K562 (cell line): ENCODE results near the gene TLX2. TPM values are rescaled to one million over a fixed set of nuclear protein-coding genes. Genes with fewer than 3 reads are reported as not detected.

Experiments
- ESRRB ChIP-seq: fragments of 250-450 bp; sonication (Bioruptor Pico); IDR thresholded peaks from 2 replicates; pipeline ENCODE4 v1.5.0; 2020; ENCODE audit warnings: mild to moderate bottlenecking, moderate library complexity, borderline replicate concordance
- FOSL1 ChIP-seq: fragments of 200-800 bp; sonication (Bioruptor generic); conservative IDR thresholded peaks from 2 replicates; pipeline ENCODE4 v1.6.1; 2016; ENCODE audit warnings: missing genetic modification characterization, missing compliant biosample characterization
- FOXA1 ChIP-seq: fragments of 450-650 bp; IDR thresholded peaks from 2 replicates; pipeline ENCODE4 v1.6.1; 2016; ENCODE audit warnings: mild to moderate bottlenecking, borderline replicate concordance
- FOXJ2 ChIP-seq: fragments of 200-800 bp; sonication (Bioruptor generic); IDR thresholded peaks from 2 replicates; pipeline ENCODE4 v1.6.1; 2016; ENCODE audit warnings: missing genetic modification characterization, missing compliant biosample characterization
- GABPA ChIP-seq: fragments of 200-800 bp; sonication (Bioruptor generic); conservative IDR thresholded peaks from 2 replicates; pipeline ENCODE4 v1.6.1; 2016; ENCODE audit warnings: low read depth, missing genetic modification characterization, missing compliant biosample characterization
- MAFF ChIP-seq: IDR thresholded peaks from 2 replicates; pipeline ENCODE4 v1.6.1; 2012; ENCODE audit warnings: low read length, improper control_type of control experiment
- MITF ChIP-seq: IDR thresholded peaks from 2 replicates; pipeline ENCODE4 v1.6.1; 2014; ENCODE audit warnings: antibody characterized with exemption
- TAF1 ChIP-seq: IDR thresholded peaks from 2 replicates; pipeline ENCODE4 v1.6.1; 2011; ENCODE audit warnings: mild to moderate bottlenecking, low read length, moderate library complexity; ENCODE audit not compliant: insufficient read depth, control insufficient read depth, severe bottlenecking; ENCODE audit errors: extremely low read depth
- ZNF133 ChIP-seq: fragments of 250-450 bp; sonication (Bioruptor Pico); IDR thresholded peaks from 2 replicates; pipeline ENCODE4 v1.4.0; 2020; ENCODE audit warnings: mild to moderate bottlenecking
- polyA plus RNA-seq, 8 experiments: library from polyadenylated mRNA; depleted of rRNA in 4 of 8; stranded (reverse) in 5 of 8; unstranded in 3 of 8; fragments of >200 nt; fragmentation: Nextera tagmentation in 2 of 8; fragmentation: Illumina TruSeq in 1 of 8; extraction: Ambion mirVana in 2 of 8; extraction: Trizol in 1 of 8; gene quantifications; 2 replicates each; pipeline versions ENCODE4 v1.2.1 to v1.2.3, GENCODE V29; 2011 to 2014; ENCODE audit warnings: inconsistent platforms in 1 of 8, missing spikeins in 1 of 8
- total RNA-seq, 7 experiments: library from RNA; depleted of rRNA in 6 of 7; stranded (reverse); fragments of >200 nt in 6 of 7; fragmentation: Illumina TruSeq in 2 of 7; extraction: Trizol in 2 of 7; gene quantifications; 2 replicates each; pipeline versions ENCODE4 v1.2.1 to v1.2.3, GENCODE V29; 2011 to 2021; ENCODE audit warnings: low replicate concordance in 1 of 7
- TF ChIP-seq, protein P1 (sequence below): fragments of 450-650 bp; IDR thresholded peaks from 2 replicates; pipeline ENCODE4 v1.6.1; 2016; ENCODE audit warnings: mild to moderate bottlenecking, moderate library complexity
- TF ChIP-seq, protein P2 (sequence below): fragments of 250-450 bp; sonication (Bioruptor Pico); IDR thresholded peaks from 2 replicates; pipeline ENCODE4 v1.5.1; 2021; ENCODE audit warnings: mild to moderate bottlenecking

The TLX2 gene
- total and polyA plus RNA-seq, 9 of the 15 experiments (the other 6 are each of a cell fraction or from before 2014, with no cell fraction given), result not detected

GRCh38 chr2:74553892-74554819, 39.9 kb downstream of the TLX2 start, which contains the start of the genes DOK1 and LOXL3 (continued):
- TF ChIP-seq FOXA1, result no peak
- TF ChIP-seq, protein P1, sequence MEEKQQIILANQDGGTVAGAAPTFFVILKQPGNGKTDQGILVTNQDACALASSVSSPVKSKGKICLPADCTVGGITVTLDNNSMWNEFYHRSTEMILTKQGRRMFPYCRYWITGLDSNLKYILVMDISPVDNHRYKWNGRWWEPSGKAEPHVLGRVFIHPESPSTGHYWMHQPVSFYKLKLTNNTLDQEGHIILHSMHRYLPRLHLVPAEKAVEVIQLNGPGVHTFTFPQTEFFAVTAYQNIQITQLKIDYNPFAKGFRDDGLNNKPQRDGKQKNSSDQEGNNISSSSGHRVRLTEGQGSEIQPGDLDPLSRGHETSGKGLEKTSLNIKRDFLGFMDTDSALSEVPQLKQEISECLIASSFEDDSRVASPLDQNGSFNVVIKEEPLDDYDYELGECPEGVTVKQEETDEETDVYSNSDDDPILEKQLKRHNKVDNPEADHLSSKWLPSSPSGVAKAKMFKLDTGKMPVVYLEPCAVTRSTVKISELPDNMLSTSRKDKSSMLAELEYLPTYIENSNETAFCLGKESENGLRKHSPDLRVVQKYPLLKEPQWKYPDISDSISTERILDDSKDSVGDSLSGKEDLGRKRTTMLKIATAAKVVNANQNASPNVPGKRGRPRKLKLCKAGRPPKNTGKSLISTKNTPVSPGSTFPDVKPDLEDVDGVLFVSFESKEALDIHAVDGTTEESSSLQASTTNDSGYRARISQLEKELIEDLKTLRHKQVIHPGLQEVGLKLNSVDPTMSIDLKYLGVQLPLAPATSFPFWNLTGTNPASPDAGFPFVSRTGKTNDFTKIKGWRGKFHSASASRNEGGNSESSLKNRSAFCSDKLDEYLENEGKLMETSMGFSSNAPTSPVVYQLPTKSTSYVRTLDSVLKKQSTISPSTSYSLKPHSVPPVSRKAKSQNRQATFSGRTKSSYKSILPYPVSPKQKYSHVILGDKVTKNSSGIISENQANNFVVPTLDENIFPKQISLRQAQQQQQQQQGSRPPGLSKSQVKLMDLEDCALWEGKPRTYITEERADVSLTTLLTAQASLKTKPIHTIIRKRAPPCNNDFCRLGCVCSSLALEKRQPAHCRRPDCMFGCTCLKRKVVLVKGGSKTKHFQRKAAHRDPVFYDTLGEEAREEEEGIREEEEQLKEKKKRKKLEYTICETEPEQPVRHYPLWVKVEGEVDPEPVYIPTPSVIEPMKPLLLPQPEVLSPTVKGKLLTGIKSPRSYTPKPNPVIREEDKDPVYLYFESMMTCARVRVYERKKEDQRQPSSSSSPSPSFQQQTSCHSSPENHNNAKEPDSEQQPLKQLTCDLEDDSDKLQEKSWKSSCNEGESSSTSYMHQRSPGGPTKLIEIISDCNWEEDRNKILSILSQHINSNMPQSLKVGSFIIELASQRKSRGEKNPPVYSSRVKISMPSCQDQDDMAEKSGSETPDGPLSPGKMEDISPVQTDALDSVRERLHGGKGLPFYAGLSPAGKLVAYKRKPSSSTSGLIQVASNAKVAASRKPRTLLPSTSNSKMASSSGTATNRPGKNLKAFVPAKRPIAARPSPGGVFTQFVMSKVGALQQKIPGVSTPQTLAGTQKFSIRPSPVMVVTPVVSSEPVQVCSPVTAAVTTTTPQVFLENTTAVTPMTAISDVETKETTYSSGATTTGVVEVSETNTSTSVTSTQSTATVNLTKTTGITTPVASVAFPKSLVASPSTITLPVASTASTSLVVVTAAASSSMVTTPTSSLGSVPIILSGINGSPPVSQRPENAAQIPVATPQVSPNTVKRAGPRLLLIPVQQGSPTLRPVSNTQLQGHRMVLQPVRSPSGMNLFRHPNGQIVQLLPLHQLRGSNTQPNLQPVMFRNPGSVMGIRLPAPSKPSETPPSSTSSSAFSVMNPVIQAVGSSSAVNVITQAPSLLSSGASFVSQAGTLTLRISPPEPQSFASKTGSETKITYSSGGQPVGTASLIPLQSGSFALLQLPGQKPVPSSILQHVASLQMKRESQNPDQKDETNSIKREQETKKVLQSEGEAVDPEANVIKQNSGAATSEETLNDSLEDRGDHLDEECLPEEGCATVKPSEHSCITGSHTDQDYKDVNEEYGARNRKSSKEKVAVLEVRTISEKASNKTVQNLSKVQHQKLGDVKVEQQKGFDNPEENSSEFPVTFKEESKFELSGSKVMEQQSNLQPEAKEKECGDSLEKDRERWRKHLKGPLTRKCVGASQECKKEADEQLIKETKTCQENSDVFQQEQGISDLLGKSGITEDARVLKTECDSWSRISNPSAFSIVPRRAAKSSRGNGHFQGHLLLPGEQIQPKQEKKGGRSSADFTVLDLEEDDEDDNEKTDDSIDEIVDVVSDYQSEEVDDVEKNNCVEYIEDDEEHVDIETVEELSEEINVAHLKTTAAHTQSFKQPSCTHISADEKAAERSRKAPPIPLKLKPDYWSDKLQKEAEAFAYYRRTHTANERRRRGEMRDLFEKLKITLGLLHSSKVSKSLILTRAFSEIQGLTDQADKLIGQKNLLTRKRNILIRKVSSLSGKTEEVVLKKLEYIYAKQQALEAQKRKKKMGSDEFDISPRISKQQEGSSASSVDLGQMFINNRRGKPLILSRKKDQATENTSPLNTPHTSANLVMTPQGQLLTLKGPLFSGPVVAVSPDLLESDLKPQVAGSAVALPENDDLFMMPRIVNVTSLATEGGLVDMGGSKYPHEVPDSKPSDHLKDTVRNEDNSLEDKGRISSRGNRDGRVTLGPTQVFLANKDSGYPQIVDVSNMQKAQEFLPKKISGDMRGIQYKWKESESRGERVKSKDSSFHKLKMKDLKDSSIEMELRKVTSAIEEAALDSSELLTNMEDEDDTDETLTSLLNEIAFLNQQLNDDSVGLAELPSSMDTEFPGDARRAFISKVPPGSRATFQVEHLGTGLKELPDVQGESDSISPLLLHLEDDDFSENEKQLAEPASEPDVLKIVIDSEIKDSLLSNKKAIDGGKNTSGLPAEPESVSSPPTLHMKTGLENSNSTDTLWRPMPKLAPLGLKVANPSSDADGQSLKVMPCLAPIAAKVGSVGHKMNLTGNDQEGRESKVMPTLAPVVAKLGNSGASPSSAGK, result peak; percentile 77
- no peak for TF ChIP-seq ESRRB (CRISPR knock-in tag)
- TF ChIP-seq FOSL1 (tag), result peak; percentile 67
- peak; percentile 76 for TF ChIP-seq GABPA (tag)
- no peak for TF ChIP-seq MITF
- no peak for TF ChIP-seq ZNF133 (CRISPR knock-in tag)
- no peak for TF ChIP-seq FOXJ2 (tag)
- TF ChIP-seq MAFF, result peak; percentile 98
- TF ChIP-seq, protein P2, sequence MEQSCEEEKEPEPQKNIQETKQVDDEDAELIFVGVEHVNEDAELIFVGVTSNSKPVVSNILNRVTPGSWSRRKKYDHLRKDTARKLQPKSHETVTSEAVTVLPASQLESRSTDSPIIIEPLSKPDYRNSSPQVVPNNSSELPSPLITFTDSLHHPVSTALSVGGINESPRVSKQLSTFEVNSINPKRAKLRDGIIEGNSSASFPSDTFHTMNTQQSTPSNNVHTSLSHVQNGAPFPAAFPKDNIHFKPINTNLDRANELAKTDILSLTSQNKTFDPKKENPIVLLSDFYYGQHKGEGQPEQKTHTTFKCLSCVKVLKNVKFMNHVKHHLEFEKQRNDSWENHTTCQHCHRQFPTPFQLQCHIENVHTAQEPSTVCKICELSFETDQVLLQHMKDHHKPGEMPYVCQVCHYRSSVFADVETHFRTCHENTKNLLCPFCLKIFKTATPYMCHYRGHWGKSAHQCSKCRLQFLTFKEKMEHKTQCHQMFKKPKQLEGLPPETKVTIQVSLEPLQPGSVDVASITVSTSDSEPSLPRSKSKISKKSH (CRISPR knock-in tag), result no peak
- no peak for TF ChIP-seq TAF1
